Omental fat pad (tissue), 4 donors: ENCODE data around the gene AP1G2. TPM values are rescaled to one million over a fixed set of nuclear protein-coding genes. Genes with fewer than 3 reads are reported as not detected.

ENCODE experiments used
- ATAC-seq: fragments of 150-250 bp; one replicate; pipeline ENCODE4 v1.9.1; 2016; ENCODE audit warnings: mild to moderate bottlenecking, moderate library complexity; ENCODE audit not compliant: low FRiP score
- DNase-seq: peaks from one replicate; pipeline ENCODE4 v3.0.0-alpha.2; 2019; ENCODE audit warnings: low spot score
- CTCF ChIP-seq, 3 donors: fragments of 450-650 bp; IDR thresholded peaks; one replicate each; pipeline ENCODE4 v1.5.1; 2016 to 2017; ENCODE audit warnings: antibody characterized with exemption in 3 of 3, mild to moderate bottlenecking in 3 of 3, moderate library complexity in 2 of 3
- total RNA-seq, 4 donors: library from RNA; depleted of rRNA; stranded (reverse); fragments of >200 nt; gene quantifications; one replicate each; pipeline ENCODE4 v1.1.0, GENCODE V29; 2016

Gene AP1G2
- total RNA-seq, 4 donors from 2014 or later: 49.5 to 72.9 (median 58.0) TPM

- TF ChIP-seq CTCF (IDR thresholded peaks at IDR 0.05): no peak
- DNase-seq (no peak), ATAC-seq (no peak)
Measured at GRCh38 chr14:23573384-23574015, 5.9 kb upstream of the AP1G2 start.

GRCh38 chr14:23572836-23573235 lies 5.2 kb upstream of the AP1G2 start:
- DNase-seq (no peak), ATAC-seq (no peak)
- TF ChIP-seq CTCF (IDR thresholded peaks at IDR 0.05): no peak

DNA sequence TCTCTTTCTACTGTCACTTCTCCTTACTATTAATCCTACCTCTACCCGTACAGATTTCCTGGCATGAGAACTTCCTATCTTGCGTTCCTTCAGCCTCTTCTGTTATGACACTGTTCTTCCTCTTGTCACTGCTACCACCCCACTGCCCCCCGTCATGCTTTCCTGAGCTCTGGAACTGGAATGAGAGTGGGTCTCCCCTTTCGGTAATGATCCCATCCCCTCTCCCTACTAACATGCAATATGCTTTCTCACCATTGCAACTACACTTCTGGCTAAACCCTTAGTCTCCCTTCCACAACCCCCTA lies 4.9 kb upstream of the AP1G2 start:
- TF ChIP-seq CTCF (IDR thresholded peaks at IDR 0.05): no peak
- no peak for ATAC-seq

DNA sequence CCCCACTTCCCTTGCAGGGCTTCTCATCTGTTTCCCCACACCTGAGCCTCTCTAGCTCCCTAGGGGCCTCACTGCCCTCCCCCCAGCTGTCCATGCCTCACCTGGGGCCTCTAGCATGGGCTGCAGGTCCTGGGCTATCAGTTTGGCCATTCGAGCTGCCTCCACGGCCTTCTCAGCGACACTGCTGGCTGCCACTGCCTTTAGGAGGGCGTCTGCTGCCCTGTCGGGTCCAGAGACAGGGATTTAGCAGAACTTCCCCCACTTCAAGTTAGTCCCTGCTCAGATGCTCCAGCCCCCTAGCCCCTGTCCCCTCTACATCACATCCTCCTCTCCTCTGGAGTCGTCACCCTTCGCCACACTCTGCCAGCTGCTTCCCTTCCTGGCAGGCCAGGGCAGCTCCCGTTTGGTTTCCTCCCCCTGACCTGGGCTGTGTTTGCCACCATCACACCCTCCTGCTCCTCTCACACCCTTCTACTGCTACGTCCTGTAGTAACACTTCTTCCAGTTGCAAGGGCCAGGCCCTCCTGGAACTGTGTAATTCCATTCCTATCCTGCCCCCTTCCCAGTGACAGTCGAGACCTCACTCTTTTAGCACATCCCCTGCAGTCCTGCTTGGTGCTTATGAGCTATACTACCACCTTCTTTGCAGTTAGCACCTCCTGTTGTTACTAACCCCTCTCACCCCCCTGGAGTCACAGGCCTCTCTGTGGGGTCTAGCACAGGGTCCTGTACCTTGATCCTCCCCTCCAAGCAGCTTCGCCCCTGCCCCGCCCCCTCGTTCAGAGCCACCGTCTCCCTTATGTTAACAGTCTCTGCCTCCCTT lies 4.3 kb upstream of the AP1G2 start:
- DNase-seq: no peak
- ATAC-seq: no peak
- no peak for TF ChIP-seq CTCF (IDR thresholded peaks at IDR 0.05)

More for the DNA sequence above, 4.9 kb upstream of the AP1G2 start:
- no peak for DNase-seq

GRCh38 chr14:23570806-23571483 lies 3.4 kb upstream of the AP1G2 start:
- DNase-seq: no peak
- ATAC-seq: no peak
- TF ChIP-seq CTCF (IDR thresholded peaks at IDR 0.05): no peak

GRCh38 chr14:23569443-23570151 lies 2.0 kb upstream of the AP1G2 start:
- ATAC-seq: no peak
- TF ChIP-seq CTCF (IDR thresholded peaks at IDR 0.05): no peak
- no peak for DNase-seq
